HepG2 (cell line): ENCODE measurements around the gene TOE1. TPM values are rescaled to one million over a fixed set of nuclear protein-coding genes. Genes with fewer than 3 reads are reported as not detected.
A peak's percentile ranks its signal among the peaks of the same experiment; 100 is the strongest.

Experiments used
- BCL3 ChIP-seq: sonication (generic); formaldehyde crosslinking; IDR thresholded peaks from 2 replicates; pipeline ENCODE4 v1.5.1; 2020; ENCODE audit warnings: mild to moderate bottlenecking, missing genetic modification reagents, moderate library complexity
- CERS6 ChIP-seq: sonication (generic); formaldehyde crosslinking; IDR thresholded peaks from 2 replicates; pipeline ENCODE4 v1.5.0; 2020; ENCODE audit warnings: missing genetic modification reagents
- MED1 ChIP-seq: sonication (generic); formaldehyde crosslinking; IDR thresholded peaks from 2 replicates; pipeline ENCODE4 v1.4.0; 2020; ENCODE audit warnings: missing genetic modification reagents
- MIER3 ChIP-seq: IDR thresholded peaks from 2 replicates; pipeline ENCODE4 v1.6.1; 2016; ENCODE audit warnings: missing compliant biosample characterization, borderline replicate concordance
- RAD51 ChIP-seq: fragments of 450-650 bp; IDR thresholded peaks from 2 replicates; pipeline ENCODE4 v1.6.1; 2016; ENCODE audit warnings: borderline replicate concordance
- REXO4 ChIP-seq: sonication (generic); formaldehyde crosslinking; IDR thresholded peaks from 2 replicates; pipeline ENCODE4 v1.8.0; 2022; ENCODE audit warnings: missing genetic modification reagents, mild to moderate bottlenecking, borderline replicate concordance
- RXRB ChIP-seq: IDR thresholded peaks from 2 replicates; pipeline ENCODE4 v1.6.1; 2016; ENCODE audit warnings: borderline replicate concordance, missing genetic modification reagents, missing compliant biosample characterization
- SP2 ChIP-seq: sonication (generic); formaldehyde crosslinking; IDR thresholded peaks from 2 replicates; pipeline ENCODE4 v1.5.1; 2020; ENCODE audit warnings: mild to moderate bottlenecking, missing genetic modification reagents
- ZFP91 ChIP-seq: sonication (generic); formaldehyde crosslinking; IDR thresholded peaks from 2 replicates; pipeline ENCODE4 v1.9.0; 2022; ENCODE audit warnings: missing genetic modification reagents, mild to moderate bottlenecking, borderline replicate concordance
- ZNF230 ChIP-seq: sonication (generic); formaldehyde crosslinking; IDR thresholded peaks from 2 replicates; pipeline ENCODE4 v1.4.0; 2020; ENCODE audit warnings: mild to moderate bottlenecking, missing genetic modification reagents
- ZNF253 ChIP-seq: sonication (generic); formaldehyde crosslinking; IDR thresholded peaks from 2 replicates; pipeline ENCODE4 v1.8.0; 2022; ENCODE audit warnings: mild to moderate bottlenecking, missing genetic modification reagents, borderline replicate concordance
- ZNF7 ChIP-seq: IDR thresholded peaks from 2 replicates; pipeline ENCODE4 v1.6.1; 2016; ENCODE audit warnings: missing biosample characterization, missing genetic modification reagents
- ZNF83 ChIP-seq: sonication (generic); formaldehyde crosslinking; IDR thresholded peaks from 2 replicates; pipeline ENCODE4 v1.4.0; 2020; ENCODE audit warnings: missing genetic modification reagents, mild to moderate bottlenecking, borderline replicate concordance
- polyA plus RNA-seq, 8 experiments: library from polyadenylated mRNA; depleted of rRNA in 3 of 8; stranded (reverse) in 7 of 8; unstranded in 1 of 8; fragments of >200 nt; fragmentation: Illumina TruSeq in 4 of 8; extraction: Trizol in 4 of 8; gene quantifications; 2 replicates each; pipeline versions ENCODE4 v1.2.1 to v1.2.3, GENCODE V29; 2011 to 2016; ENCODE audit warnings: low read depth in 4 of 8, missing spikeins in 1 of 8, mixed read lengths in 1 of 8; ENCODE audit not compliant: insufficient read depth in 1 of 8
- total RNA-seq, 5 experiments: library from RNA; depleted of rRNA; stranded (reverse); fragments of >200 nt; fragmentation: Illumina TruSeq; extraction: Trizol; gene quantifications; 2 replicates each; pipeline ENCODE4 v1.2.3, GENCODE V29; 2016; ENCODE audit warnings: low read depth in 1 of 5
- TF ChIP-seq, protein P1 (sequence below): sonication (generic); formaldehyde crosslinking; IDR thresholded peaks from 2 replicates; pipeline ENCODE4 v1.4.0; 2020; ENCODE audit warnings: mild to moderate bottlenecking, missing genetic modification reagents
- TF ChIP-seq, protein P2 (sequence below): IDR thresholded peaks from 2 replicates; pipeline ENCODE4 v1.6.1; 2016; ENCODE audit warnings: mild to moderate bottlenecking
- TF ChIP-seq, protein P3 (sequence below): sonication (generic); formaldehyde crosslinking; IDR thresholded peaks from 2 replicates; pipeline ENCODE4 v1.5.0; 2020; ENCODE audit warnings: mild to moderate bottlenecking, missing genetic modification reagents

The TOE1 gene
- total and polyA plus RNA-seq, 2 of the 13 experiments (the other 11 are each of a cell fraction or from before 2014, with no cell fraction given), result 14.1 to 19.0 TPM

- TF ChIP-seq BCL3 (CRISPR knock-in tag), result no peak; the same call in 1 of the 2 replicates
- TF ChIP-seq, protein P1, sequence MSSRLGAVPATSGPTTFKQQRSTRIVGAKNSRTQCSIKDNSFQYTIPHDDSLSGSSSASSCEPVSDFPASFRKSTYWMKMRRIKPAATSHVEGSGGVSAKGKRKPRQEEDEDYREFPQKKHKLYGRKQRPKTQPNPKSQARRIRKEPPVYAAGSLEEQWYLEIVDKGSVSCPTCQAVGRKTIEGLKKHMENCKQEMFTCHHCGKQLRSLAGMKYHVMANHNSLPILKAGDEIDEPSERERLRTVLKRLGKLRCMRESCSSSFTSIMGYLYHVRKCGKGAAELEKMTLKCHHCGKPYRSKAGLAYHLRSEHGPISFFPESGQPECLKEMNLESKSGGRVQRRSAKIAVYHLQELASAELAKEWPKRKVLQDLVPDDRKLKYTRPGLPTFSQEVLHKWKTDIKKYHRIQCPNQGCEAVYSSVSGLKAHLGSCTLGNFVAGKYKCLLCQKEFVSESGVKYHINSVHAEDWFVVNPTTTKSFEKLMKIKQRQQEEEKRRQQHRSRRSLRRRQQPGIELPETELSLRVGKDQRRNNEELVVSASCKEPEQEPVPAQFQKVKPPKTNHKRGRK (CRISPR knock-in tag), result no peak
- no peak for TF ChIP-seq ZNF253 (CRISPR knock-in tag)
- peak; percentile 44; the same call in 1 of the 2 replicates for TF ChIP-seq MIER3 (CRISPR knock-in tag)
- peak; percentile 70; the same call in 1 of the 2 replicates for TF ChIP-seq MED1 (CRISPR knock-in tag)
- peak; percentile 70; the same call in 1 of the 2 replicates for TF ChIP-seq ZNF230 (CRISPR knock-in tag)
- peak; percentile 74 for TF ChIP-seq RXRB (CRISPR knock-in tag)
- no peak for TF ChIP-seq RAD51
- TF ChIP-seq ZFP91 (CRISPR knock-in tag), result peak; percentile 86
- TF ChIP-seq ZNF83, result no peak
- TF ChIP-seq, protein P2, sequence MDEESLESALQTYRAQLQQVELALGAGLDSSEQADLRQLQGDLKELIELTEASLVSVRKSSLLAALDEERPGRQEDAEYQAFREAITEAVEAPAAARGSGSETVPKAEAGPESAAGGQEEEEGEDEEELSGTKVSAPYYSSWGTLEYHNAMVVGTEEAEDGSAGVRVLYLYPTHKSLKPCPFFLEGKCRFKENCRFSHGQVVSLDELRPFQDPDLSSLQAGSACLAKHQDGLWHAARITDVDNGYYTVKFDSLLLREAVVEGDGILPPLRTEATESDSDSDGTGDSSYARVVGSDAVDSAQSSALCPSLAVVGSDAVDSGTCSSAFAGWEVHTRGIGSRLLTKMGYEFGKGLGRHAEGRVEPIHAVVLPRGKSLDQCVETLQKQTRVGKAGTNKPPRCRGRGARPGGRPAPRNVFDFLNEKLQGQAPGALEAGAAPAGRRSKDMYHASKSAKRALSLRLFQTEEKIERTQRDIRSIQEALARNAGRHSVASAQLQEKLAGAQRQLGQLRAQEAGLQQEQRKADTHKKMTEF (CRISPR knock-in tag), result peak; percentile 90
- TF ChIP-seq SP2, result peak; percentile 65
- TF ChIP-seq REXO4 (CRISPR knock-in tag), result no peak
- TF ChIP-seq, protein P3, sequence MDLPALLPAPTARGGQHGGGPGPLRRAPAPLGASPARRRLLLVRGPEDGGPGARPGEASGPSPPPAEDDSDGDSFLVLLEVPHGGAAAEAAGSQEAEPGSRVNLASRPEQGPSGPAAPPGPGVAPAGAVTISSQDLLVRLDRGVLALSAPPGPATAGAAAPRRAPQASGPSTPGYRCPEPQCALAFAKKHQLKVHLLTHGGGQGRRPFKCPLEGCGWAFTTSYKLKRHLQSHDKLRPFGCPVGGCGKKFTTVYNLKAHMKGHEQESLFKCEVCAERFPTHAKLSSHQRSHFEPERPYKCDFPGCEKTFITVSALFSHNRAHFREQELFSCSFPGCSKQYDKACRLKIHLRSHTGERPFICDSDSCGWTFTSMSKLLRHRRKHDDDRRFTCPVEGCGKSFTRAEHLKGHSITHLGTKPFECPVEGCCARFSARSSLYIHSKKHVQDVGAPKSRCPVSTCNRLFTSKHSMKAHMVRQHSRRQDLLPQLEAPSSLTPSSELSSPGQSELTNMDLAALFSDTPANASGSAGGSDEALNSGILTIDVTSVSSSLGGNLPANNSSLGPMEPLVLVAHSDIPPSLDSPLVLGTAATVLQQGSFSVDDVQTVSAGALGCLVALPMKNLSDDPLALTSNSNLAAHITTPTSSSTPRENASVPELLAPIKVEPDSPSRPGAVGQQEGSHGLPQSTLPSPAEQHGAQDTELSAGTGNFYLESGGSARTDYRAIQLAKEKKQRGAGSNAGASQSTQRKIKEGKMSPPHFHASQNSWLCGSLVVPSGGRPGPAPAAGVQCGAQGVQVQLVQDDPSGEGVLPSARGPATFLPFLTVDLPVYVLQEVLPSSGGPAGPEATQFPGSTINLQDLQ, result 0 out of 2 replicates have a peak, but pooled peaks have one; percentile 22
- no peak for TF ChIP-seq CERS6
- no peak for TF ChIP-seq ZNF7
These were observed 36.3 kb upstream of the TOE1 start (continued) for GRCh38 chr1:45303520-45304310.
